DMS114 treated with DMSO at 0.1 percent for 48 hours (cell line): ENCODE data around the gene RRP1.
"Not testable (repeated sequence)": the region's sequence is repeated elsewhere in the genome, so short reads cannot be mapped to it uniquely, and the experiment has no call there.

Experiments used
- DNase-seq: peaks from one replicate; lab custom pipeline; 2025; ENCODE audit not compliant: unreplicated experiment; lab: John Stamatoyannopoulos, UW

The RRP1 gene

GRCh38 chr21:43815107-43815613 lies 25.8 kb downstream of the RRP1 start:
- no peak for DNase-seq

- DNase-seq: no peak
Measured at GRCh38 chr21:43815991-43816390, 26.6 kb downstream of the RRP1 start.

GRCh38 chr21:43816611-43817071 lies 27.3 kb downstream of the RRP1 start:
- DNase-seq: no peak

GRCh38 chr21:43817157-43818086 lies 28.0 kb downstream of the RRP1 start:
- no peak for DNase-seq

- no peak for DNase-seq
Measured at GRCh38 chr21:43818685-43819084, 29.3 kb downstream of the RRP1 start.

- no peak for DNase-seq
Measured at GRCh38 chr21:43819511-43820405, 30.4 kb downstream of the RRP1 start.

GRCh38 chr21:43820466-43820865 lies 31.1 kb downstream of the RRP1 start:
- no peak for DNase-seq

GRCh38 chr21:43822166-43822565 lies 32.8 kb downstream of the RRP1 start:
- not testable (repeated sequence) for DNase-seq

GRCh38 chr21:43822741-43823140 lies 33.4 kb downstream of the RRP1 start:
- DNase-seq: not testable (repeated sequence)

- no peak for DNase-seq
Measured at GRCh38 chr21:43824333-43825241, 35.2 kb downstream of the RRP1 start.

GRCh38 chr21:43825242-43825935 lies 36.0 kb downstream of the RRP1 start:
- DNase-seq: no peak

- DNase-seq: no peak
Measured at GRCh38 chr21:43825936-43826622, 36.7 kb downstream of the RRP1 start.

GRCh38 chr21:43826623-43826974 lies 37.2 kb downstream of the RRP1 start:
- no peak for DNase-seq

GRCh38 chr21:43827015-43827611 lies 37.7 kb downstream of the RRP1 start:
- DNase-seq: no peak

- no peak for DNase-seq
Measured at GRCh38 chr21:43829161-43829560, 39.8 kb downstream of the RRP1 start.

GRCh38 chr21:43829575-43830119 lies 40.3 kb downstream of the RRP1 start:
- no peak for DNase-seq

- DNase-seq: no peak
Measured at GRCh38 chr21:43832158-43832550, 42.8 kb downstream of the RRP1 start.

GRCh38 chr21:43832648-43833047 lies 43.3 kb downstream of the RRP1 start:
- DNase-seq: no peak
